Transverse colon (tissue), 4 donors: ENCODE measurements around the gene BLOC1S3. TPM values are rescaled to one million over a fixed set of nuclear protein-coding genes. Genes with fewer than 3 reads are reported as not detected.
A peak's percentile ranks its signal among the peaks of the same experiment; 100 is the strongest.

Source experiments
- DNase-seq: peaks from one replicate; pipeline ENCODE4 v3.0.0-alpha.2; 2019
- H3K27ac ChIP-seq, 4 donors: fragments of 200-600 bp; sonication (generic); 2 replicates each; pipeline ENCODE4 v1.5.1; 2016 to 2018; ENCODE audit warnings: inconsistent platforms in 4 of 4
- H3K27me3 ChIP-seq: fragments of 200-600 bp; sonication (generic); 2 replicates; pipeline ENCODE4 v1.5.1; 2017; ENCODE audit warnings: inconsistent platforms
- H3K36me3 ChIP-seq, 4 donors: fragments of 200-600 bp; sonication (generic); 2 replicates each; pipeline ENCODE4 v1.5.1; 2017 to 2019; ENCODE audit warnings: inconsistent platforms in 4 of 4
- H3K4me1 ChIP-seq, 4 donors: fragments of 200-600 bp; sonication (generic); 2 replicates each; pipeline ENCODE4 v1.5.1; 2017 to 2020; ENCODE audit warnings: inconsistent platforms in 4 of 4
- H3K4me3 ChIP-seq, 4 donors: fragments of 200-600 bp; sonication (generic); 1 replicate in 1 of 4; 2 replicates in 3 of 4; pipeline versions ENCODE4 v1.5.1 to v1.6.1; 2017 to 2019; ENCODE audit warnings: inconsistent platforms in 4 of 4
- H3K9me3 ChIP-seq, 2 donors: fragments of 200-600 bp; sonication (generic); 2 replicates each; pipeline ENCODE4 v1.5.1; 2017 to 2019; ENCODE audit warnings: inconsistent platforms in 2 of 2
- CTCF ChIP-seq, 5 experiments: fragments of 200-600 bp in 3 of 5; fragments of 450-650 bp in 2 of 5; sonication (generic) in 3 of 5; IDR thresholded peaks; 1 replicate in 2 of 5; 2 replicates in 3 of 5; pipeline ENCODE4 v1.5.1; 2016 to 2017; ENCODE audit warnings: antibody characterized with exemption in 5 of 5, inconsistent platforms in 3 of 5, mild to moderate bottlenecking in 2 of 5, moderate library complexity in 1 of 5
- EP300 ChIP-seq: sonication (generic); formaldehyde crosslinking; IDR thresholded peaks from one replicate; pipeline ENCODE4 v1.6.1; 2017; ENCODE audit warnings: antibody characterized with exemption, low read depth
- POLR2A ChIP-seq: fragments of 450-650 bp; IDR thresholded peaks from one replicate; pipeline ENCODE4 v1.6.1; 2016; ENCODE audit warnings: antibody characterized with exemption, mild to moderate bottlenecking, moderate library complexity
- POLR2AphosphoS5 ChIP-seq, 3 donors: sonication (generic); formaldehyde crosslinking; IDR thresholded peaks; one replicate each; pipeline ENCODE4 v1.6.1; 2016; ENCODE audit warnings: antibody characterized with exemption in 3 of 3
- WGBS, 2 donors: methylation state at CpG; one replicate each; pipeline ENCODE4 v1.1.5; 2018; ENCODE audit warnings: low coverage in 1 of 2; 5-methylcytosine and 5-hydroxymethylcytosine counted together
- in situ Hi-C, 4 donors: fragments of 200-750 bp; cut with MboI; loops; one replicate each; pipeline versions ENCODE4 v1.15.0 to v1.15.1; 2017; ENCODE audit warnings: low sequenced_read_pairs in 3 of 4, low pct_ligation_motif_present in 1 of 4, low pct_unique_long_range_greater_than_20kb in 1 of 4
- intact Hi-C: fragments of 100-400 bp; cut with DNase I; formaldehyde crosslinking; loops from one replicate; pipeline ENCODE4 v1.15.1; 2023; ENCODE audit warnings: low total_unique reads
- total RNA-seq, 4 donors: library from RNA; depleted of rRNA; stranded (reverse); fragments of >200 nt; gene quantifications; one replicate each; pipeline ENCODE4 v1.1.0, GENCODE V29; 2016

The BLOC1S3 gene
- total RNA-seq, 4 donors from 2014 or later: 5.0 to 10.3 (median 9.2) TPM

- WGBS, 2 donors: 76% methylated on average over 7 of the region's 7 CpGs; no CpG with 5 or more reads in 1 of the 2 donors
- in situ Hi-C loops: no loop called here
- TF ChIP-seq CTCF (IDR thresholded peaks at IDR 0.05): no peak
- no peak for TF ChIP-seq POLR2AphosphoS5 (IDR thresholded peaks at IDR 0.05)
- TF ChIP-seq POLR2A: no peak
- no peak for TF ChIP-seq EP300
Measured at GRCh38 chr19:45151320-45151719, 27.3 kb upstream of the BLOC1S3 start.

GRCh38 chr19:45151821-45152503 lies 26.6 kb upstream of the BLOC1S3 start:
- in situ Hi-C loops (no loop called here), intact Hi-C loops (no loop called here)
- no peaks in the 10 kb centered on the region for H3K9me3 ChIP-seq
- H3K27ac ChIP-seq: no peak overlapping the region
- WGBS, 2 donors: 36% methylated on average over 30 of the region's 64 CpGs; no CpG with 5 or more reads in 1 of the 2 donors
- no peaks in the 10 kb centered on the region for H3K36me3 ChIP-seq
- no peak for DNase-seq
- H3K27me3 ChIP-seq: peaks cover 50% of the 10 kb centered on the region
- TF ChIP-seq CTCF (IDR thresholded peaks at IDR 0.05) (no peak), POLR2A (no peak), POLR2AphosphoS5 (IDR thresholded peaks at IDR 0.05) (no peak), EP300 (no peak)
- H3K4me3 ChIP-seq: peak overlapping the region in 2 of 4 donors; percentile 24 to 27
- H3K4me1 ChIP-seq: peaks cover 20 to 32% (median 25%) of the 10 kb centered on the region in 4 donors

More at GRCh38 chr19:45151320-45151719, 27.3 kb upstream of the BLOC1S3 start:
- H3K27ac ChIP-seq: no peak overlapping the region
- no peak for DNase-seq
- no peaks in the 10 kb centered on the region for H3K9me3 ChIP-seq
- intact Hi-C loops: no loop called here
- peaks cover 20 to 27% (median 25%) of the 10 kb centered on the region in 4 donors for H3K4me1 ChIP-seq
- peaks cover 50% of the 10 kb centered on the region for H3K27me3 ChIP-seq
- no peaks in the 10 kb centered on the region for H3K36me3 ChIP-seq
- no peak overlapping the region for H3K4me3 ChIP-seq

GRCh38 chr19:45152504-45153338 lies 25.9 kb upstream of the BLOC1S3 start:
- 9% methylated on average over 35 of the region's 91 CpGs; no CpG with 5 or more reads in 1 of the 2 donors for whole genome bisulfite sequencing, 2 donors
- in situ Hi-C loops (no loop called here), intact Hi-C loops (no loop called here)
- Histone ChIP-seq H3K4me3 (peak overlapping the region in 2 of 4 donors; percentile 24 to 27), H3K27me3 (peaks cover 51% of the 10 kb centered on the region), H3K27ac (peak overlapping the region in 2 of 4 donors; percentile 14 to 23), H3K9me3 (no peaks in the 10 kb centered on the region), H3K36me3 (no peaks in the 10 kb centered on the region), H3K4me1 (peaks cover 20 to 32% (median 25%) of the 10 kb centered on the region in 4 donors)
- TF ChIP-seq CTCF (IDR thresholded peaks at IDR 0.05): peak in 2 of 5 experiments; percentile 3 to 8
- TF ChIP-seq POLR2AphosphoS5 (IDR thresholded peaks at IDR 0.05): no peak
- peak; percentile 67 for DNase-seq

GRCh38 chr19:45153339-45154063 lies 25.1 kb upstream of the BLOC1S3 start:
- peak overlapping the region in 2 of 4 donors; percentile 24 to 27 for H3K4me3 ChIP-seq
- H3K4me1 ChIP-seq: peaks cover 20 to 32% (median 25%) of the 10 kb centered on the region in 4 donors
- in situ Hi-C loops (no loop called here), intact Hi-C loops (no loop called here)
- peak; percentile 36 for DNase-seq
- 0 to 2% methylated on average over 7 to 57 of the region's 69 CpGs for WGBS, 2 donors
- H3K27me3 ChIP-seq: peaks cover 59% of the 10 kb centered on the region
- TF ChIP-seq POLR2AphosphoS5 (IDR thresholded peaks at IDR 0.05) (no peak), EP300 (no peak), POLR2A (no peak), CTCF (IDR thresholded peaks at IDR 0.05) (no peak)
- H3K27ac ChIP-seq: peak overlapping the region in 2 of 4 donors; percentile 14 to 23
- H3K9me3 ChIP-seq: no peaks in the 10 kb centered on the region
- no peaks in the 10 kb centered on the region for H3K36me3 ChIP-seq
